VCaP (cell line): ENCODE data around the gene R3HDML.

Experiments
- H3K27ac ChIP-seq: fragments of 450-650 bp; 2 replicates; pipeline ENCODE4 v1.5.1; 2017
- TF ChIP-seq, protein P1 (sequence below): fragments of 450-650 bp; conservative IDR thresholded peaks from 2 replicates; pipeline ENCODE4 v1.5.1; 2017; ENCODE audit warnings: mild to moderate bottlenecking, moderate library complexity

The R3HDML gene

DNA sequence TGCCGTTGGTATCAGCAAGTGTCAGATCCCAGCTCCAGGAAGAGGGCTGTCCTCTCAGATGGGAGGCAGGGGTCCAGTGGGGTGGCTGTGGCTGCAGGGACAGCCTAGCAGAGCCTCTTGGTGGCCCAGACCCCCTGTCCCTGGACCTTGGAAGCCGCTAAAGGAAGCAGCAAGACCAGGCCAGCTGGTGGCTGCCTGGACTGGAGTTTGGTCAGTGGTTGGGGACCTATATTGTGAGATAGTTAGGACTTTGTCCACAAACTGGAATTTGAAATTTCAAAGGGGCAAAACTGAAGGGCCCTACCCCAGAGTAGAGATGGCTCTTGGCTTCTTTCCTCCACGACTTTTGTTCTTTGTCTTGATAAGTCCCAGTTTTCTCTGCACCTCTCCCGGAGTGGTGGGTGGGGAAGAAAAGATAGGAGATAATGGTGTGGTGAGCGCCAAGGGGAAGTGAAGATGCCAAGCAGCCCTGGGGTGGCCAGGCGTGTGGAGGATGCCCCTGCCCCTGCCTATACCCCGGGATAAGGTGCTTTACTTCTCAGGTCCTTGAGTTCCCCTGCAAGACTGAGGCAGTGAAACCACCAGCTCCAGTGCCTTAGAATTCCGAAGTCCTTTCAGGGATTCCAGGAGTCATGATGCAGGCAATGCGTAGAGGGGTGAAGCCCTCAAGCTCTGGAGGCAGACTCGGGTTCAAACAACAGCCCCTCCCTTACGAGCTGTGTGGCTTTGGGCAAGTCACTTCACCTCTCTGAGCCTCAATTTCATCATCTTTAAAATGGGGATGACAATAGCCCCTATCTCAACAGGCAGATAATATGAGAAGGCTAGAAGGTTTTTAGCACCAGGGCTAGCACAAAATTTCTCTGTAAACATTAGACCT lies 58.9 kb downstream of the R3HDML start:
- TF ChIP-seq, protein P1, sequence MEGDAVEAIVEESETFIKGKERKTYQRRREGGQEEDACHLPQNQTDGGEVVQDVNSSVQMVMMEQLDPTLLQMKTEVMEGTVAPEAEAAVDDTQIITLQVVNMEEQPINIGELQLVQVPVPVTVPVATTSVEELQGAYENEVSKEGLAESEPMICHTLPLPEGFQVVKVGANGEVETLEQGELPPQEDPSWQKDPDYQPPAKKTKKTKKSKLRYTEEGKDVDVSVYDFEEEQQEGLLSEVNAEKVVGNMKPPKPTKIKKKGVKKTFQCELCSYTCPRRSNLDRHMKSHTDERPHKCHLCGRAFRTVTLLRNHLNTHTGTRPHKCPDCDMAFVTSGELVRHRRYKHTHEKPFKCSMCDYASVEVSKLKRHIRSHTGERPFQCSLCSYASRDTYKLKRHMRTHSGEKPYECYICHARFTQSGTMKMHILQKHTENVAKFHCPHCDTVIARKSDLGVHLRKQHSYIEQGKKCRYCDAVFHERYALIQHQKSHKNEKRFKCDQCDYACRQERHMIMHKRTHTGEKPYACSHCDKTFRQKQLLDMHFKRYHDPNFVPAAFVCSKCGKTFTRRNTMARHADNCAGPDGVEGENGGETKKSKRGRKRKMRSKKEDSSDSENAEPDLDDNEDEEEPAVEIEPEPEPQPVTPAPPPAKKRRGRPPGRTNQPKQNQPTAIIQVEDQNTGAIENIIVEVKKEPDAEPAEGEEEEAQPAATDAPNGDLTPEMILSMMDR: no peak
- H3K27ac ChIP-seq: no peak overlapping the region

GRCh38 chr20:44396369-44397130 lies 59.7 kb downstream of the R3HDML start:
- TF ChIP-seq, protein P1: no peak
- H3K27ac ChIP-seq: no peak overlapping the region

GRCh38 chr20:44398335-44398734 lies 61.5 kb downstream of the R3HDML start:
- TF ChIP-seq, protein P1: no peak
- H3K27ac ChIP-seq: no peak overlapping the region

- H3K27ac ChIP-seq: no peak overlapping the region
- TF ChIP-seq, protein P1: no peak
These were observed 62.6 kb downstream of the R3HDML start for GRCh38 chr20:44399446-44399845.

GRCh38 chr20:44400671-44400969 lies 63.8 kb downstream of the R3HDML start:
- TF ChIP-seq, protein P1: no peak
- H3K27ac ChIP-seq: no peak overlapping the region
